ENCODE results near the gene GTPBP1.

DNA sequence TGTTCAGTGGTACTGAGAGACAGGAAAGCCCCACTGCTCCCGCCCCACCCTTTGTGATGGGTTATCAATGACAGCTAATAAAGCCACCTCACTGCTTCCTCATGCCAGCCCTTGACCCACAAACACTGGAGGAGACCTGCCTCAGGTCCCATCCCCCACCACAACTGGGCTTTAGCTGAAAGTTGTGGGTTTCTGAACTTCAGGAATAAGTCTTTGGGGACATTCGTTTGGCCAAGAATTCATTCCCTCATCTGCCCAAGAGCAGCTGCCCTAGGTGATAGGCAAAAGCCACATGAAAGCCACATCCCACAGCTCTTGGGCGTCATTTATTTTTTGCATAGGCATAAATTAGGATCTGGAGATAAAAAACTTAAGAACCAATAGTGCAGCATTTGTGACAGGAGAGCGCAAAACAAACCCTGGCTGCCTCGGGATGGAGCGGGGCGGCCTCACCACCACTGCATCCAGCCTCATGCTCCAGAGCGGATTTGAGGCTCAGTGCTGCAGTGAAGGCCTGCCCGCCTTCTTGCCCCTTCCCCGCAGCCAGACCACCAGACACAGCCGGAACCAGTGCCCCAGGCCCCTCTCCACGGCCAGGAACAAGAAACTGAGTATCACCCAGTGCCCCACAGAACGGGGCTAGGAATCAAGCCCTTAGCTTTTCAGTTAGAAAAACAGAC lies 28.8 kb downstream of the GTPBP1 start:
- TF ChIP-seq YY1 (IDR thresholded peaks at IDR 0.05; ENCODE audit: insufficient read depth, insufficient read length) (no peak), ZNF274 (IDR thresholded peaks at IDR 0.05; ENCODE audit: low read depth, low read length) (no peak), SUZ12 (IDR thresholded peaks at IDR 0.05; ENCODE audit: extremely low read depth, insufficient read depth, insufficient read length) (no peak)
